ENCODE data around the gene MUSTN1. TPM values are rescaled to one million over a fixed set of nuclear protein-coding genes. Genes with fewer than 3 reads are reported as not detected.

Gene MUSTN1
- total RNA-seq, 2 experiments from 2014 or later: not detected

DNA sequence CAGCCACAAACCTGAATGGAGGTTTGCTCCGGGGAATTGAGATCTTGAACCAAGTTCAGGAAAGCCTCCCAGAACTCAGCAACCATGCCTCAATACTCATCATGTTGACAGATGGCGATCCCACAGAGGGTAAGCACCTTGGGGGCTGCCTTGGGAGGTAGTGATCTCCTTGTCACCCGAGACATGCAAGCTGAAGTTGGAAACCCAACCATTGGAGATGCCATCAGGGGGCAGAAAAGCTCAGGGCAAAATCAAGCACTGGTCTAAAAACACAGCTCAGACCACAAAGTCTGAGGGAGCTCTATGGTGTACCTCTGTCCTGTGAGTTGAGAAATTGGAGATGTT is 51.6 kb downstream of the MUSTN1 start:
- Mint-ChIP-seq H3K9me3 (no peaks in the 10 kb centered on the region), H3K36me3 (ENCODE audit: low read depth) (no peaks in the 10 kb centered on the region), H3K27ac (no peak overlapping the region), H3K4me1 (ENCODE audit: low read depth) (no peaks in the 10 kb centered on the region), H3K27me3 (peaks cover 2% of the 10 kb centered on the region), H3K4me3 (no peak overlapping the region)
- ChIA-PET CTCF (interaction anchor here (0.6 kb wide), 1 partner anchor 38 kb away, joined by 3 read pairs; no protein-coding TSS in a partner anchor), POLR2A (no interaction called here)
- no peak for ATAC-seq
- no peak for DNase-seq
- intact Hi-C loops (cut with micrococcal nuclease): no loop called here
- TF ChIP-seq CTCF (IDR thresholded peaks at IDR 0.05): no peak

Small RNA genes lying within 50 kb of the gene (microRNA-seq; reads per million reads assigned to microRNA genes)
- not detected for gene MIR8064 (ENCODE audit: borderline microRNAs expressed, borderline replicate concordance)

Other genes starting within 250 kb of the MUSTN1 start
- 10 to 100 TPM; 55.9 to 56.1 TPM for gene PBRM1, start 149.1 kb downstream of the MUSTN1 start, total RNA-seq
- 100 to 1,000 TPM; 198 to 200 TPM for gene GNL3, start 149.0 kb downstream of the MUSTN1 start, total RNA-seq
- 10 to 100 TPM; 34.0 to 35.0 TPM for gene GLT8D1, start 129.2 kb downstream of the MUSTN1 start, total RNA-seq
- gene SPCS1, start 128.9 kb downstream of the MUSTN1 start, total RNA-seq: 100 to 1,000 TPM; 116 to 120 TPM
- gene NEK4, start 64.1 kb downstream of the MUSTN1 start, total RNA-seq: 10 to 100 TPM; 16.2 to 18.4 TPM
- gene ITIH1, start 57.4 kb downstream of the MUSTN1 start, total RNA-seq: not detected
- gene ITIH3, start 40.2 kb downstream of the MUSTN1 start, total RNA-seq: not detected
- gene ITIH4, start 4.3 kb downstream of the MUSTN1 start, total RNA-seq: 1 to 10 TPM; 3.9 to 5.5 TPM
- 10 to 100 TPM; 17.3 to 18.3 TPM for gene STIMATE, start 62.5 kb upstream of the MUSTN1 start, total RNA-seq
- 10 to 100 TPM; 17.8 to 20.1 TPM for gene SFMBT1, start 211.1 kb upstream of the MUSTN1 start, total RNA-seq